NCI-H1105 (cell line): ENCODE data around the gene VSIG2.
"Not testable (repeated sequence)": the region's sequence is repeated elsewhere in the genome, so short reads cannot be mapped to it uniquely, and the experiment has no call there.

Experiments used
- DNase-seq: peaks from one replicate; lab custom pipeline; 2025; lab: John Stamatoyannopoulos, UW

Gene VSIG2, protein sequence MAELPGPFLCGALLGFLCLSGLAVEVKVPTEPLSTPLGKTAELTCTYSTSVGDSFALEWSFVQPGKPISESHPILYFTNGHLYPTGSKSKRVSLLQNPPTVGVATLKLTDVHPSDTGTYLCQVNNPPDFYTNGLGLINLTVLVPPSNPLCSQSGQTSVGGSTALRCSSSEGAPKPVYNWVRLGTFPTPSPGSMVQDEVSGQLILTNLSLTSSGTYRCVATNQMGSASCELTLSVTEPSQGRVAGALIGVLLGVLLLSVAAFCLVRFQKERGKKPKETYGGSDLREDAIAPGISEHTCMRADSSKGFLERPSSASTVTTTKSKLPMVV

DNA sequence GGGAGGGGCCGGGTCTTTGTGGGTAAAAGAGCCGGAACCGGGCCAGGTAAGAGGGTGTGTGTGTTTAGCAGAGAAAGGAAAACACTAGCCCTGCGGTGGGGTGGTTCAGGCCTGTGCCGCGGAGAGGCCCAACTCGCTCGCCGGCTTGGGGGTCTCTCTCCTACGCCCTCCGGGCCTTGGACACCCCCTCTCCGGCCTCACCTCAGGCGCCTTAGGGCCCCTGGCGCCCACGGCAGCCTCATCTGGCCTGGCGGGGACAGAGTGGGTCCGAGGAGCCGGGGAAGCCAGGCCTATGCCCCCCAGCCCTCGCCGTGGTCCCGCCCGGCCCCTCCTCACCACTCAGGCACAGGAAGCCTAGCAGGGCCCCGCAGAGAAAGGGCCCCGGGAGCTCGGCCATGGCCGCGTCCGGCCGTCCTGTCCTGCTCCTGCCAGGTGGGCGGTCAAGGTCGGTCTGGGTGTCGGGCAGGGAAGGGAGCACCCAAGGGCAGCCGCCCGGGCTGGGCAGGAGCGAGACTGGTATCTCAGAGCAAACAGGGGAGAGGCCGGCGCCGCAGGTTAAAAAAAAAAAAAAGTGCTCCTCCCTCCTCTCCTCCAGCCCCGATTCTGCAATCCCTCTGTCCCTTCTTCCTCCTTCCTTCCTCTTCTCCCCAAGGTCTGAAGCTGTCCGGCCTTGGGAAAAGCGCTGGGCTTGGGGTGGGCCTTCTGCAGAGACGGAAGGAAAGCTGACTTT, at the start of gene VSIG2:
Gene VSIG2 (minus strand): TSS at position 515 of the 730 bp plus-strand sequence. CDS start 118 bp downstream, at position 397.
- DNase-seq = no peak

DNA sequence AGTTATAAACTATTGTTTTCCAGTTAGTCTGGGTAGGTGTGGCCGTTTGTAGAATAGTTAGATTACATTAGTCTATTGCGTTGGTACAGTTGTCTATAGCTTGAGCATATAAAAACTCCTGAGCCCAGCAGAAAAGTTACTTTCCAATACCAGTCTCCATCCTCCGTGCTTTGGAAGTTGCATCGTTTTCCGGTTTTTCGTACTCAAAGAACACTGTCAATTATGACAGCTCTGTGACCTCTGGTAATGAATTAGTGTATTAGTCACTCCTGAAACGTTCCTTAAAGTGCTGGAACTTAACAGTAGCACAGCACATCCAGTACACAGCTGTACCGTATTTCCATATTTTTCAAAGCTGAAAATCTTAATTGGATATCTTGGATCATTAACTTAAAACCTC, 49.0 kb upstream of the VSIG2 start:
- no peak for DNase-seq

DNA sequence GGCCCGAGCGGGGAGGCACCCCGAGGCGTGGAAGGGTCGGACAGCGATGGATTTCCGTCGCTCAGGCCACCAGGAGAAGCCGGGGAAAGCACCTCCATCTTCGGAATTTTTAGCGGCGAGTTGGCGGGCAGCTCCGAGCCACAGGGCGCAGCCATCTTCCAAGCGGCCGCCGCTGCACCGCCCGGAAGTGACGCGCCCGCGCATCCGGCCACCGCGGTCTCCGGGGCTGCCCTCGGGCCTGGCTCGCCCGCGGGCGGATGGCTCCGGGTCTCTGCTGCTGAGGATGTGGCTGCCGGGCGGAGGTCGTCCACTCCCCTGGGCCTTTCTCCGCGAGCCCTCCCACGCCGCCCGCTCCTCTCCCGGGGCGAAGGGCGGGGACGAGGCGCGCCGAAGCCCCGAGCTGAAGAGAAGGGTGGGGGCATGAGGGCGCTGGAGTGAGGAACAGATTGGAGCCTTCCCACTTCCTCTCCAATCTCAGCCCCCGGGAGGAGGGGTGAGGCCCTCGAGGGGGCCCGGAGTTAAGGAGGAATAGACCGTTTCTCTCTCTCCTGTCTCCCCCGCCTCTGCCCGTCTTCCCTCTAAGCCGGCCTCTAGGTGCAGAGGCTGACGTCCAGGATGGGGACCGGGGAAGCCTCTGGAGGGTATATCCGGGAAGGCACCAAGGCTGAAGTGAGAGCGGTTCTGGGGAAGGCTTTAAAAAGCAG, 48.3 kb upstream of the VSIG2 start, which contains the start of gene MSANTD2:
Gene MSANTD2 (minus strand): TSS at position 181 of the 704 bp plus-strand sequence. CDS start 26 bp downstream, at position 155.
- DNase-seq = peak; percentile 85

DNA sequence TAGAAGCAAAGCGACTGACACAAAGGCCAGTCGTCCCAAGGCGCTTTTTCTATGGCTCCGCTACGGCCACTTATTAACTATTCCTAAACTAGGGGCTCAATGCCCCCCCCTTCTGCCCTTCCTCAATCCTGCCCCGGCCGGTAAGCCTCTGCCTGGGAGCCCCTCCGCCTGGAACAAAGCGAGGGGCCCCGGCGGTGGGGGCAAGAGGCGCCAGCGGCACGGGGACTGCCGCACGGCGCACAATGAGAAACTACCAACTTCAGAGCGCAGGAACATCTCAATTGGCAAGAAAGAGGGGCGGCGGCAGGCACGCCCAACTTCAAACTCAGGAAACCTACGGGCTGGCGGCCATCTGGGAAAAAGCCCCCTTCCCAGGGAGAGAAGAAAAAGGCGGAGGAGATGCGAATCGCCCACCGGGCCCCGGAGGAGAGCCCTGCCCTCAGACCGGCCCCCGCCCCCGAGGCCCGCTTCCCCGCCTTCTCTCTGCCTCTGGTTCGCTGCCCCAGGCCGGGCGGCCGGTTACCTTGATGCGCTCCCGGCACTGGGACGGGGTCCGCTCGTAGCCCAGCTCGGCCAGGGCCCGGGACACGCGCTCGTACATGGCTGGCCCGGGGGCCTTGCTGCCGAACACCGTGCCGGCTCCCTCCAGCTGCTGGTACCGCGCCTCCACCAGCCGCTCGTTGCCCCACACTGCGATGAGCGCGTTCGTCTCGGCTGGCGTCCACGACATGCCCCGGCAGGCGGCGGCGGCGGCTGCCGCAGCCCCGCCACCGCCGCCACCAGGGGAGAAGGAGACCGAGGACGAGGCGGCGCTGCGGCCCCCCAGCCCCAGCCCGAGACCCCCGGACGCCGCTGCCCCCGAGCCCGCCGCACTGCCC, 47.5 kb upstream of the VSIG2 start:
- DNase-seq = peak; percentile 41

DNA sequence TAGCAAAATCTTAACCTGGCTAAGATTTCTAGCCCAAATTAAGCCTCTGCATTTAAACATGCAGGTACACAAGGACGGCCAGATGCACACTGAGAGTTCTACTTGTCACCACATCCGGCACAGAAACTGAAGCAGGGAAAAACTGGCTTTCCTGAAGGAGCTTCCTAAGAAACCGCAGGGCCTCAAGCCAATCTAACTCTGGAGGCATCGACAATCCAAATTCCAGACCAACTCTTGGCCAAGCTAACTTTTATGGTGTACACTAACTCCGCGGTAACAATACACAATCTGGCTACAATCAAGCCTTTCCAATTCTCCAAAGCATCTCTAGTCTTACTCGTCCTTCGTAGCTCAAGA, 46.9 kb upstream of the VSIG2 start:
- DNase-seq = no peak

DNA sequence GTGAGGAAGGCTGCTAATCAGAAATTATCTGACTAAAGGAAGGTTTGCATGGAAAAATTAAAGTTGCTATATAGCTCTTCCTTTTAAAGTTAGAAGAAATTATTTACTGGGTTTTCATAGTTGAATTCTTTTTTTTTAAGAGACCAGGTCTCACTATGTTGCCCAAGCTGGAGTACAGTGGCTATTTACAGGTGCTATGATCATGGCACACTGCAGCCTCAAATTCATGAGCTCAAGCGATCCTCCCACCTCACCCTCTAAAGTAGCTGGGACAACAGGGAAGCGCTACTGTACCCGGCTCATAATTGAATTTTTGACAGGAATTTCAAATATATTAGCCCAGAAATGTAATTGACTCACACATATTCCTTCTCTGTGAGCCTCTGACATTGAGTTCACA, 44.3 kb upstream of the VSIG2 start:
- DNase-seq = no peak

DNA sequence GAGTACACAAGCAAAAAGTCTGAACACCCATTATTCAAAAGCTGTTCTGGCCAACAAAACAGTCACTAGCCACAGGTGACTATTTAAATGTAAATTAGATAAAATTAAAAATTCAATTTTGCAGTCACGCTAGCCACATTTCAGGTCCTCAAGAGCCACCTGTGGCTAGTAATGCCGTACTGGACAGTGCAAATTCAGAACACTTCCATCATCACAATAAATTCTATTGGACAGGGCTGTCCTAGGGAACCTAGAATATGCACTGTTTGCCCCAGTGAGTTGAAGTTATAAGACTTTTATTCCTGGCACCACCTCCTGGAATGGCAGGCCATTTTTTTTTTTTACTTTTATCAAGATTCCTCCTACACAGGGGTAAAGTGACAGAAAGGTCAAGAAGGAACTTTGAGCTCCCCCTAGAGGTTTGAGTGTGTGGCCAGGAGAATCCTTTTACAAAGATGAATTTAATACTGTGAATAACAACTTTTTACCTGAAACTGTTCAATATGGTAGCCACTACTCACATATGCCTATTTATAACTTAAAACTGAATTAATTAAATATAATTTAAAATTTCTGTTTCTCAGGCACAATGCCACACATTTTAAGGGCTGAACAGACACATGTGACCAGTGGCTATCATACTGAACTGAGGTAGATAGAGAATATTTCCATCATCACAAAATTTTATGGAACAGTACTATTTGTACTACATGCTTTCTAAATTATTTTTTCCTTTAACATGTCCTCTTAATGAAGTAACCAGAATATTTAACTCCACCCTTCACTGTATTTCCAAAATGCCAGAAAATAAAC, 41.6 kb upstream of the VSIG2 start:
- DNase-seq = peak; percentile 52

DNA sequence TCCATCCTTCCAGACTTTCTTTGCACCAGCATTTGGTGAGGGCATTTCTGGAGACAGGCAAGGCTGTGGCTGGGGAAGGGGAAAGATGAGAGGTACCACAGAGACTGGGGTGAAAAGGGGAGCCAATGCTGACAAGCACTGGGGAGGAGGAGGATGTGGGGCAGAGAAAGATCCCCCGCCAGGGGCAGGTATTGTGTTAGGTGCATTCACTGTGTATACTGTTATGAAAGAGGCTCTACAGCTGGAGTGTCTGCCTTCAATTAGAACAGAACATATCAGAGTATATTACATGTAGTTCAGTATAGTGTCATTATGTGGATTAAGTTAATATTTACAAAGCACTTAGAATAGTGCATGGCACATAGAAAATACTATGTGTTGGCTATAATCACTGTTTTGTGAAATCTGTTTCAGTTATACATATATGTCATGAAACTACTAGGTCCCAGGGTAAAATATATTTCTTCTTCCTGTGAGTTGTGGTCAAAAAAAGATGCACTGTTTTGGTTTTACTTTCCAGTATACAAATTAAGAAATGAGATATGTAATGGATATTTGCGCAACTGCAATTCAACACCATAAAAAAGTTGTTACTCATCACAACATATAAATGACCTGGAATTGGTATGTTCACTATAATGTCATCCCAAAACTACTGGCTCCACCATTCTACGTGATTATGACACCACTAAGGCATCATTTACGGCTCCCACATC, 39.7 kb upstream of the VSIG2 start:
- no peak for DNase-seq

DNA sequence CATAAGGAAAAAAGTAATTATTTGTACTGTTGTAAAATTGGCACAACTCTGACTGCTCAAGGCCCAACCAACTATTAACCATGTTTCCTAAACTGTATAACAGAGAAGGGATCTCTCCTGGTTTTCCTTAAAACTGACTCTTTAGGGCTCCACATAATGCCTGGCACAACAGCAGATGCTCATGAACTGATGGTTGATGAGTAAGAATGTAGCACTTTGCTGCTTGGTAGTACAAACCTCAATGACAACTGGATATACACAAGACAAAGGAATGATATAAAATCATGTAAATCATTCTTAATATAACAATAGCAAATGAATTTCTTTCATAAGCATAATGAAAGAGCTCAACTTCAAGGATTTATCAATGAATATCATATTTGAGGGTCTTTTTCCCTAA, 36.5 kb upstream of the VSIG2 start:
- DNase-seq = no peak

DNA sequence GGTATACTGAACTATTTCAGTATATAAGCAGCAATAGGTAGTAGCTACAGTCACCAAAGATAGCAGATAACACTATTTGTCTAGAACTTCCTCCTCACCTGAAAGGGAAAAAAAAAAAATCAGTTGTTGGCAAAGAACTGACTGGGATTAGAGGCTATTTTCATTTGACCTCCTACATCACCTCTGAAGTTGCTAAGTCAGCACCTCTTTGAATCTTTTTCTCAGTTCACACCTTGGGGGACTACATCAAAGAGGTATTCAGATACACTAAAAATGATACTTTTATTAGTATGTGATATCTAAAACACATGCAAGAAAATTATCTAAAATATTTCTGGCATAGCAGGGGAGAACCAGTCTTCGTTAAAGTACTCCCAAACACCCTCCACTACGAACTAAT, 32.0 kb upstream of the VSIG2 start:
- no peak for DNase-seq

DNA sequence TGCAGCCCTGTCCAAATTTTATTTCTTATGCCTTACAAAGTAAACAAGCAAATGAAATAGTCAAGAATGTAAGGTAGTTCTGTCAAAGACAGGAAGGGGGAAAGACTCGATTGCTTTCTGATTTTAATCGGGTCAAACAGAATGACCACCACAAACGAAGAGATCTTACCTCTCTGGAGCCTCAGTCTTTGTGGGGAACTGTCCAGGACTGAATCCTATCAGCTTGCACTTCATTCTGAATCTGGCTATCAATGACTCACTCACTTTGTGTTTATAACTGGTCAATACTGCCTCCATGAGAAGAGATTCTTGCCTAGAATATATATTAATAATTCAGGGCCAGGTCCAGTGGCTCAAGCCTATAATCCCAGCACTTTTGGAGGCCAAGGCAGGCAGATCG, 30.9 kb upstream of the VSIG2 start:
- DNase-seq = no peak

DNA sequence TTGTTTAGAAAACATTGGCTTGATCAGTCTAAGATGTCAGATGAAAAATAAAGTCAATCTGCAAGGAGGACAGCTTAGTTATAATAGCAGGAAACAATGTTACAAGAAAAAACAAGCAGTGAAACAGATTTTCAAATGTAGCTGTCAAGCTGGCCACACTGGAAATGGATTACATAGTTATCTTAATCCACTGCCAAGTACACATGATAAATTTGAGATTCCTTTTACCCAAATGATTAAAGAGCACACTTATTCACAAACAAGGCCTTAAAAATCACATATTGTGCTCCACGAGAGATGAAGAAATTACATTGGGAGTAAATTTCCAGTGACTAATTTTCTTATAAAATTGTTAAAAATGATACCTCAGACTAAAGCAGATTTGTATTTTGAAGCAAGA, 27.5 kb upstream of the VSIG2 start:
- DNase-seq = no peak

DNA sequence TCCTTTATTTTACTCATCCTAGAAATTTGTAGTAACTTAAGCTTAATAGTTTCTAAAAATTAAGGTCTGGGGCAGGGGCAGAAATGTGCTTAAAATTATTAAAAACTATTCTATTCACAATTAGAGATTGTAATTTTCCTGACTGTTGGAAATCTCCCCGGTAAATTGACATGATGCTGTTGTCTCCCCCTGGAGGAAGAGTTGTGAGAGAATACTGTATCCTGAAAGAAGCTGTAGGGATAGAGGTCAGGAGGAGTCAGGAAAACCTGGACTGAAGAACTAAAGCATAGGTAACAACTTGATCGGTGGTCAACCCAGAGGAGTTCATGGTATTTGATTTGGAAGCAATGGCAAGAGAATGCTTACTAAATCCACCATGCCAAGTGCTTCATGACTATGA, 26.2 kb upstream of the VSIG2 start:
- no peak for DNase-seq

DNA sequence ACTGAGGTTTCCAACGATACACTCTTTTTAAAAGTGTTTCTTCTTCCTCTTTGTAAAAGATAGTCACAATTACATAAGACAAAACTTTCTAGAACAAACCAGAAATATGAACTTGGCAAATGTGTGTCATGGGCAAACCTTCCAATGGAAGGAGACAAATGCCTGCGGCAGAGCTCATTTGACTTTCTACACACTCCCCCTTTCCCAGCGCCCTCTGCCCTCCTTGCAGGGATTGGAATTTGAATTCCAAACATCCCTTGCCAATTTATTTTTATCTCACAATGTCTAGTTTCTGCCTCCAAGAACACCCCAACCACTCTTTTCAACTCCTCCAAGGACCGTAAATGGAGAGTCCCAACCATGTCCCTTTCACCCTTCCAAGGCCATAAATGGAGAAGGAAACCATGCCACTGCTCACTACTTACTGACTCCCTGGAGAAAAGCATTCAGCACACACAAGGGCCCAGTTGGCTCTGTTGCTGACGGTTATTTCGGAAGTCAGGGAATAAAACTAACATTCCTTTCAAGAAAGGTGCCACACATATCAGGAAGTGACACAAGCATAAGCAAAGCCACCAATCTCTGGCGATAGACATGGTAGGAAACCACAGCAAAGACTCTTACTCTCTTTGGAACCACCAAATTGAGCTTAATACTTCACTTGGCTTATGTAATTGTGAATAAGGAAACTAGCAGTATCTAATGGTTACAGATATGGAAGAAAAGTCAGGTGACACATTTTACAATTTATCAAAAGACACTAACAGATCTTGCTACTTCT, 25.0 kb upstream of the VSIG2 start:
- no peak for DNase-seq

DNA sequence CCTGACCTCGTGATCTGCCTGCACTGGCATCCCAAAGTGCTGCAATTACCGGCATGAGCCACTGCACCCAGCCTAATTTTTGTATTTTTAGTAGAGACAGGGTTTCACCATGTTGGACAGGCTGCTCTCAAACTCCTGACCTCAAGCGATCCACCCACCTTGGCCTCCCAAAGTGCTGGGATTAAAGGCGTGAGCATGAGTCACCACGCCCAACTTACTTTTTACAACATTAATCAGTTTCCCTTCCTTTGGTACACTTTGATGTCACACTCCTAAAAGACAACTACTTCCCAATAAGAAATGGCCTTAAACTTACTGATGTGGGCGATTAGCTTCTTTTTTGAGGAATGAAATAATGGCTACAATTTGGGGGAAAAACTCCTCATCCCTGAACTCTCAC, 18.9 kb upstream of the VSIG2 start:
- not testable (repeated sequence) for DNase-seq

DNA sequence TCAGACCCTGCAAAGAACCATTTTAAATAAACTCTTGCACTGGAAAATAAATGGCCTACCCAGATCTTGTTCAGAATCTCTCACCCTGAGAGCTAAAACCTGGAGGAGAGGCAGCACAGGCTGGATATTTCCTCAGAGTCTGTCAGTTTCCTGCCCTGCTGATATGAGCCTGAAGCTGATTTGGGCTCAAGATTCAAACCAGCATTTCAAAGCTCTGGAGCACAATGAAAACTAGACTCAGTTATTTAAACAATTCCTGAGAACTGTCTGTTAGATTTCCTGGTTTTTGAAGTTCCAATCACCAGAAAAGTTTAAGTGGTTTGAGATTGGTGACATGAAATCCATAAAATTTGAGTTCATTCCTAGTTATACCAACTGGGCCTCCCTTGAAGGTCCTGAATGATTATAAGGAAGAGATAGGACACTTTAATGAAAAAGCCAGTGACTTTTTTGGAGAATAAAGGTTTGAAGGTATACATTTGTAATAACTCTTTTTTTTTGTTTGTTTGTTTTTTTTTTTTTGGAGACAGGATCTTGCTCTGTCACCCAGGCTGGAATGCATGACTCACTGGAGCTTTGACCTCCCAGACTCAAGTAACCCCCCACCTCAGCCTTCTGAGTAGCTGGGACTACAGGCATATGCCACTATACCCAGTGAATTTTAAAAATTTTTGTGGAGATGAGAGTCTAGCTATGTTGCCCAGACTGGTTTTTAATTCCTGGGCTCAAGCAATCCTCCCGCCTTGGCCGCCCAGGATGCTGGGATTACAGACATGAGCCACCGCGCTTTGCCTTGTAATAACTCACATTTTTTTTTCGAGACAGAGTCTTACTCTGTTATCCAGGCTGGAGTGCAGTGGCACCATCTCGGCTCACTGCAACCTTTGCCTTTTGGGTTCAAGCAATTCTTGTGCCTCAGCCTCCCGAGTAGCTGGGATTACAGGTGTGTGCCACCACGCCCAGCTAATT, 18.0 kb upstream of the VSIG2 start:
- no peak for DNase-seq

DNA sequence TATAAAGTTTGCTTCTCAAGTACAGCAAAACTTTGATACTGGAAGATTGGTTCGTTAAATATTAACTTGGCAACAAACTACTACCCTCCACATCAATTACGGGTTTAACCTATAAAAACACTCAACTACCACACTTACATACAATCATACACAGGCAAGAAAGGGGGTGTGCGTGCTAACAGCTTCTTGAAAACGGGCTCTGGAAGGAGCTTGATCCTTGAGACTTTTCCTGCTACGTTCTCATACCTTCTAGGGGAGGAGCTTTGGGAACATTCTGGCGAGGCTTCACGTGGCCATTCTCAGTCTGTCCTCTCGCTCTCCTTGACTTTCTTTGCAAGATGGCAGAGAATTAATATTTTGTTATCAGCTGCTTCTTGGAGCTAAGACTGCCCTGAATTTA, 16.9 kb upstream of the VSIG2 start:
- DNase-seq = no peak

DNA sequence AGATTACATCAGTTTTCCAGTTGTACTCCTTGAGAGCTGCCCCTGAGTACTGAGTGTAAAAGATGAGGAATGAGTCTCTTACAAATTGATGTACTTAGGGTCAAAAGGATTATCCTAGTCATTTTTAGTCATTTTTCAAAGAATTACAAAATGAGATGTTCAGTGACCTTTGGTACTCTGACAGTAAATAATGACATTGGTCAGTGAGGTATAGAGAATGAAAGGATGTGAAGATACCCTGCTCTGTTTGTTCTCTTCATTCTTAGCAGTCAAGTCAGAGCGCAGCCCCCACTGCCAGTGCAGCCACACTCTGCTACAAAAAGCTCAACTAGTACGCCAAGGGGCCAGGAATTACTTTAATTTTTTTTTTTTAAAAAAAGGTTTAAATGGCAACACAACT, 14.1 kb upstream of the VSIG2 start:
- DNase-seq = no peak
